Measurements from ENCODE around the gene MAP3K2. TPM values are rescaled to one million over a fixed set of nuclear protein-coding genes. Genes with fewer than 3 reads are reported as not detected.

The MAP3K2 gene
- total and polyA plus RNA-seq, 2 experiments from 2014 or later, result 10.2 to 23.5 TPM

GRCh38 chr2:127280693-127281092, 107.1 kb downstream of the MAP3K2 start:
- DNase-seq (ENCODE audit: low spot score), result no peak
- Histone ChIP-seq H2AFZ (no peak overlapping the region), H3K4me2 (no peak overlapping the region), H3K36me3 (ENCODE audit: insufficient read depth) (peaks cover 43% of the 10 kb centered on the region), H3K4me1 (ENCODE audit: insufficient read depth) (no peaks in the 10 kb centered on the region), H3F3A (replicated peaks; ENCODE audit: low read depth) (no peaks in the 10 kb centered on the region), H3K9me2 (ENCODE audit: insufficient read depth) (no peaks in the 10 kb centered on the region), H4K20me1 (replicated peaks; ENCODE audit: insufficient read depth) (peaks cover 13% of the 10 kb centered on the region), H3K4me3 (no peak overlapping the region), H3K27me3 (ENCODE audit: insufficient read depth) (no peaks in the 10 kb centered on the region), H3K27ac (ENCODE audit: low read depth) (no peak overlapping the region), H3K79me2 (replicated peaks; ENCODE audit: insufficient read depth) (peaks cover 44% of the 10 kb centered on the region)
- Mint-ChIP-seq H3K36me3 (ENCODE audit: low read depth) (peaks cover 89% of the 10 kb centered on the region), H3K4me3 (no peak overlapping the region), H3K27ac (no peak overlapping the region), H3K9me3 (peaks cover 13% of the 10 kb centered on the region; the same call in 2 of the 3 replicates), H3K4me1 (no peaks in the 10 kb centered on the region), H3K27me3 (ENCODE audit: insufficient read depth, low read depth, poor library complexity) (peaks cover under 1% of the 10 kb centered on the region)
- TF ChIP-seq STAT1 (IDR thresholded peaks at IDR 0.05; ENCODE audit: unreplicated experiment), result no peak
- TF ChIP-seq CREB1 (CRISPR knock-in tag; IDR thresholded peaks at IDR 0.05; ENCODE audit: low read depth), result no peak
- TF ChIP-seq, protein P1, sequence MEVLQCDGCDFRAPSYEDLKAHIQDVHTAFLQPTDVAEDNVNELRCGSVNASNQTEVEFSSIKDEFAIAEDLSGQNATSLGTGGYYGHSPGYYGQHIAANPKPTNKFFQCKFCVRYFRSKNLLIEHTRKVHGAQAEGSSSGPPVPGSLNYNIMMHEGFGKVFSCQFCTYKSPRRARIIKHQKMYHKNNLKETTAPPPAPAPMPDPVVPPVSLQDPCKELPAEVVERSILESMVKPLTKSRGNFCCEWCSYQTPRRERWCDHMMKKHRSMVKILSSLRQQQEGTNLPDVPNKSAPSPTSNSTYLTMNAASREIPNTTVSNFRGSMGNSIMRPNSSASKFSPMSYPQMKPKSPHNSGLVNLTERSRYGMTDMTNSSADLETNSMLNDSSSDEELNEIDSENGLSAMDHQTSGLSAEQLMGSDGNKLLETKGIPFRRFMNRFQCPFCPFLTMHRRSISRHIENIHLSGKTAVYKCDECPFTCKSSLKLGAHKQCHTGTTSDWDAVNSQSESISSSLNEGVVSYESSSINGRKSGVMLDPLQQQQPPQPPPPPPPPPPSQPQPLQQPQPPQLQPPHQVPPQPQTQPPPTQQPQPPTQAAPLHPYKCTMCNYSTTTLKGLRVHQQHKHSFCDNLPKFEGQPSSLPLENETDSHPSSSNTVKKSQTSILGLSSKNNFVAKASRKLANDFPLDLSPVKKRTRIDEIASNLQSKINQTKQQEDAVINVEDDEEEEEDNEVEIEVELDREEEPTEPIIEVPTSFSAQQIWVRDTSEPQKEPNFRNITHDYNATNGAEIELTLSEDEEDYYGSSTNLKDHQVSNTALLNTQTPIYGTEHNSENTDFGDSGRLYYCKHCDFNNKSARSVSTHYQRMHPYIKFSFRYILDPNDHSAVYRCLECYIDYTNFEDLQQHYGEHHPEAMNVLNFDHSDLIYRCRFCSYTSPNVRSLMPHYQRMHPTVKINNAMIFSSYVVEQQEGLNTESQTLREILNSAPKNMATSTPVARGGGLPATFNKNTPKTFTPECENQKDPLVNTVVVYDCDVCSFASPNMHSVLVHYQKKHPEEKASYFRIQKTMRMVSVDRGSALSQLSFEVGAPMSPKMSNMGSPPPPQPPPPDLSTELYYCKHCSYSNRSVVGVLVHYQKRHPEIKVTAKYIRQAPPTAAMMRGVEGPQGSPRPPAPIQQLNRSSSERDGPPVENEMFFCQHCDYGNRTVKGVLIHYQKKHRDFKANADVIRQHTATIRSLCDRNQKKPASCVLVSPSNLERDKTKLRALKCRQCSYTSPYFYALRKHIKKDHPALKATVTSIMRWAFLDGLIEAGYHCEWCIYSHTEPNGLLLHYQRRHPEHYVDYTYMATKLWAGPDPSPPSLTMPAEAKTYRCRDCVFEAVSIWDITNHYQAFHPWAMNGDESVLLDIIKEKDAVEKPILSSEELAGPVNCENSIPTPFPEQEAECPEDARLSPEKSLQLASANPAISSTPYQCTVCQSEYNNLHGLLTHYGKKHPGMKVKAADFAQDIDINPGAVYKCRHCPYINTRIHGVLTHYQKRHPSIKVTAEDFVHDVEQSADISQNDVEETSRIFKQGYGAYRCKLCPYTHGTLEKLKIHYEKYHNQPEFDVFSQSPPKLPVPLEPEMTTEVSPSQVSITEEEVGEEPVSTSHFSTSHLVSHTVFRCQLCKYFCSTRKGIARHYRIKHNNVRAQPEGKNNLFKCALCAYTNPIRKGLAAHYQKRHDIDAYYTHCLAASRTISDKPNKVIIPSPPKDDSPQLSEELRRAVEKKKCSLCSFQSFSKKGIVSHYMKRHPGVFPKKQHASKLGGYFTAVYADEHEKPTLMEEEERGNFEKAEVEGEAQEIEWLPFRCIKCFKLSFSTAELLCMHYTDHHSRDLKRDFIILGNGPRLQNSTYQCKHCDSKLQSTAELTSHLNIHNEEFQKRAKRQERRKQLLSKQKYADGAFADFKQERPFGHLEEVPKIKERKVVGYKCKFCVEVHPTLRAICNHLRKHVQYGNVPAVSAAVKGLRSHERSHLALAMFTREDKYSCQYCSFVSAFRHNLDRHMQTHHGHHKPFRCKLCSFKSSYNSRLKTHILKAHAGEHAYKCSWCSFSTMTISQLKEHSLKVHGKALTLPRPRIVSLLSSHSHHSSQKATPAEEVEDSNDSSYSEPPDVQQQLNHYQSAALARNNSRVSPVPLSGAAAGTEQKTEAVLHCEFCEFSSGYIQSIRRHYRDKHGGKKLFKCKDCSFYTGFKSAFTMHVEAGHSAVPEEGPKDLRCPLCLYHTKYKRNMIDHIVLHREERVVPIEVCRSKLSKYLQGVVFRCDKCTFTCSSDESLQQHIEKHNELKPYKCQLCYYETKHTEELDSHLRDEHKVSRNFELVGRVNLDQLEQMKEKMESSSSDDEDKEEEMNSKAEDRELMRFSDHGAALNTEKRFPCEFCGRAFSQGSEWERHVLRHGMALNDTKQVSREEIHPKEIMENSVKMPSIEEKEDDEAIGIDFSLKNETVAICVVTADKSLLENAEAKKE (CRISPR knock-in tag; IDR thresholded peaks at IDR 0.05), result no peak
- no peak for TF ChIP-seq NANOG (IDR thresholded peaks at IDR 0.05; ENCODE audit: borderline replicate concordance)
- TF ChIP-seq, protein P2, sequence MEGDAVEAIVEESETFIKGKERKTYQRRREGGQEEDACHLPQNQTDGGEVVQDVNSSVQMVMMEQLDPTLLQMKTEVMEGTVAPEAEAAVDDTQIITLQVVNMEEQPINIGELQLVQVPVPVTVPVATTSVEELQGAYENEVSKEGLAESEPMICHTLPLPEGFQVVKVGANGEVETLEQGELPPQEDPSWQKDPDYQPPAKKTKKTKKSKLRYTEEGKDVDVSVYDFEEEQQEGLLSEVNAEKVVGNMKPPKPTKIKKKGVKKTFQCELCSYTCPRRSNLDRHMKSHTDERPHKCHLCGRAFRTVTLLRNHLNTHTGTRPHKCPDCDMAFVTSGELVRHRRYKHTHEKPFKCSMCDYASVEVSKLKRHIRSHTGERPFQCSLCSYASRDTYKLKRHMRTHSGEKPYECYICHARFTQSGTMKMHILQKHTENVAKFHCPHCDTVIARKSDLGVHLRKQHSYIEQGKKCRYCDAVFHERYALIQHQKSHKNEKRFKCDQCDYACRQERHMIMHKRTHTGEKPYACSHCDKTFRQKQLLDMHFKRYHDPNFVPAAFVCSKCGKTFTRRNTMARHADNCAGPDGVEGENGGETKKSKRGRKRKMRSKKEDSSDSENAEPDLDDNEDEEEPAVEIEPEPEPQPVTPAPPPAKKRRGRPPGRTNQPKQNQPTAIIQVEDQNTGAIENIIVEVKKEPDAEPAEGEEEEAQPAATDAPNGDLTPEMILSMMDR (conservative IDR thresholded peaks at IDR 0.05; ENCODE audit: low read depth in 2 of 2), result no peak
- TF ChIP-seq, protein P3, sequence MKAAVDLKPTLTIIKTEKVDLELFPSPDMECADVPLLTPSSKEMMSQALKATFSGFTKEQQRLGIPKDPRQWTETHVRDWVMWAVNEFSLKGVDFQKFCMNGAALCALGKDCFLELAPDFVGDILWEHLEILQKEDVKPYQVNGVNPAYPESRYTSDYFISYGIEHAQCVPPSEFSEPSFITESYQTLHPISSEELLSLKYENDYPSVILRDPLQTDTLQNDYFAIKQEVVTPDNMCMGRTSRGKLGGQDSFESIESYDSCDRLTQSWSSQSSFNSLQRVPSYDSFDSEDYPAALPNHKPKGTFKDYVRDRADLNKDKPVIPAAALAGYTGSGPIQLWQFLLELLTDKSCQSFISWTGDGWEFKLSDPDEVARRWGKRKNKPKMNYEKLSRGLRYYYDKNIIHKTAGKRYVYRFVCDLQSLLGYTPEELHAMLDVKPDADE (IDR thresholded peaks at IDR 0.05), result no peak
- TF ChIP-seq POLR2AphosphoS5 (IDR thresholded peaks at IDR 0.05; ENCODE audit: low read depth), result no peak
- TF ChIP-seq EZH2phosphoT487 (IDR thresholded peaks at IDR 0.05; ENCODE audit: unreplicated experiment), result no peak
- TF ChIP-seq ZNF331 (CRISPR knock-in tag; IDR thresholded peaks at IDR 0.05; ENCODE audit: low read depth), result no peak
- TF ChIP-seq JUNB (IDR thresholded peaks at IDR 0.05; ENCODE audit: unreplicated experiment), result no peak
- TF ChIP-seq, protein P4, sequence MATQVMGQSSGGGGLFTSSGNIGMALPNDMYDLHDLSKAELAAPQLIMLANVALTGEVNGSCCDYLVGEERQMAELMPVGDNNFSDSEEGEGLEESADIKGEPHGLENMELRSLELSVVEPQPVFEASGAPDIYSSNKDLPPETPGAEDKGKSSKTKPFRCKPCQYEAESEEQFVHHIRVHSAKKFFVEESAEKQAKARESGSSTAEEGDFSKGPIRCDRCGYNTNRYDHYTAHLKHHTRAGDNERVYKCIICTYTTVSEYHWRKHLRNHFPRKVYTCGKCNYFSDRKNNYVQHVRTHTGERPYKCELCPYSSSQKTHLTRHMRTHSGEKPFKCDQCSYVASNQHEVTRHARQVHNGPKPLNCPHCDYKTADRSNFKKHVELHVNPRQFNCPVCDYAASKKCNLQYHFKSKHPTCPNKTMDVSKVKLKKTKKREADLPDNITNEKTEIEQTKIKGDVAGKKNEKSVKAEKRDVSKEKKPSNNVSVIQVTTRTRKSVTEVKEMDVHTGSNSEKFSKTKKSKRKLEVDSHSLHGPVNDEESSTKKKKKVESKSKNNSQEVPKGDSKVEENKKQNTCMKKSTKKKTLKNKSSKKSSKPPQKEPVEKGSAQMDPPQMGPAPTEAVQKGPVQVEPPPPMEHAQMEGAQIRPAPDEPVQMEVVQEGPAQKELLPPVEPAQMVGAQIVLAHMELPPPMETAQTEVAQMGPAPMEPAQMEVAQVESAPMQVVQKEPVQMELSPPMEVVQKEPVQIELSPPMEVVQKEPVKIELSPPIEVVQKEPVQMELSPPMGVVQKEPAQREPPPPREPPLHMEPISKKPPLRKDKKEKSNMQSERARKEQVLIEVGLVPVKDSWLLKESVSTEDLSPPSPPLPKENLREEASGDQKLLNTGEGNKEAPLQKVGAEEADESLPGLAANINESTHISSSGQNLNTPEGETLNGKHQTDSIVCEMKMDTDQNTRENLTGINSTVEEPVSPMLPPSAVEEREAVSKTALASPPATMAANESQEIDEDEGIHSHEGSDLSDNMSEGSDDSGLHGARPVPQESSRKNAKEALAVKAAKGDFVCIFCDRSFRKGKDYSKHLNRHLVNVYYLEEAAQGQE (IDR thresholded peaks at IDR 0.05; ENCODE audit: unreplicated experiment), result no peak
- no peak for TF ChIP-seq EZH2 (IDR thresholded peaks at IDR 0.05; ENCODE audit: low read depth, unreplicated experiment)
- no peak for TF ChIP-seq ZNF114 (CRISPR knock-in tag; IDR thresholded peaks at IDR 0.05)
- ATAC-seq, result no peak
